ENCODE measurements around the gene DTX3.

Gene DTX3

GRCh38 chr12:57626921-57627445, 22.4 kb downstream of the DTX3 start:
- TF ChIP-seq NFRKB (IDR thresholded peaks at IDR 0.05) = no peak
- TF ChIP-seq ARNT (IDR thresholded peaks at IDR 0.05) = no peak
- no peak for TF ChIP-seq FOXA1 (IDR thresholded peaks at IDR 0.05)
- TF ChIP-seq SP1 (IDR thresholded peaks at IDR 0.05) = no peak
- no peak for TF ChIP-seq FOXM1 (IDR thresholded peaks at IDR 0.05; ENCODE audit: borderline replicate concordance)
- no peak for TF ChIP-seq PKNOX1 (IDR thresholded peaks at IDR 0.05)
- TF ChIP-seq L3MBTL2 (conservative IDR thresholded peaks at IDR 0.05) = no peak
- TF ChIP-seq ELF4 (IDR thresholded peaks at IDR 0.05) = no peak
- ChIA-PET POLR2A (interaction anchor here (1.1 kb wide), 1 partner anchor 16 kb away, joined by 4 read pairs; the partner anchor contains the start of gene ARHGEF25), CTCF (no interaction called here)
- no peak for DNase-seq (ENCODE audit: extremely low spot score)

GRCh38 chr12:57627501-57628279, 23.1 kb downstream of the DTX3 start:
- ChIA-PET POLR2A (interaction anchor here (1.1 kb wide), 1 partner anchor 16 kb away, joined by 4 read pairs; the partner anchor contains the start of gene ARHGEF25), CTCF (no interaction called here)
- DNase-seq (ENCODE audit: extremely low spot score) = no peak

GRCh38 chr12:57628280-57629191, 23.9 kb downstream of the DTX3 start:
- no peak for TF ChIP-seq ARNT (IDR thresholded peaks at IDR 0.05)
- no peak for TF ChIP-seq TARDBP (IDR thresholded peaks at IDR 0.05)
- TF ChIP-seq SP1 (IDR thresholded peaks at IDR 0.05) = no peak
- no peak for TF ChIP-seq ZNF384 (IDR thresholded peaks at IDR 0.05)
- TF ChIP-seq HDGF (IDR thresholded peaks at IDR 0.05; ENCODE audit: borderline replicate concordance) = no peak
- TF ChIP-seq NFRKB (IDR thresholded peaks at IDR 0.05) = no peak
- DNase-seq (ENCODE audit: extremely low spot score) = no peak
- ChIA-PET POLR2A (no interaction called here), CTCF (no interaction called here)

More at GRCh38 chr12:57627501-57628279, 23.1 kb downstream of the DTX3 start:
- TF ChIP-seq FOXA1 (IDR thresholded peaks at IDR 0.05) (no peak), PKNOX1 (IDR thresholded peaks at IDR 0.05) (no peak), FOXK2 (IDR thresholded peaks at IDR 0.05) (no peak), ARNT (IDR thresholded peaks at IDR 0.05) (no peak), BHLHE40 (IDR thresholded peaks at IDR 0.05; ENCODE audit: borderline replicate concordance) (no peak), SP1 (IDR thresholded peaks at IDR 0.05) (no peak), L3MBTL2 (conservative IDR thresholded peaks at IDR 0.05) (no peak), SUZ12 (IDR thresholded peaks at IDR 0.05) (no peak), NFRKB (IDR thresholded peaks at IDR 0.05) (no peak), LEF1 (IDR thresholded peaks at IDR 0.05; ENCODE audit: borderline replicate concordance) (no peak), ELF4 (IDR thresholded peaks at IDR 0.05) (no peak), ZNF384 (IDR thresholded peaks at IDR 0.05) (no peak), CTBP1 (IDR thresholded peaks at IDR 0.05; ENCODE audit: borderline replicate concordance) (no peak), HDGF (IDR thresholded peaks at IDR 0.05; ENCODE audit: borderline replicate concordance) (no peak), FOXM1 (IDR thresholded peaks at IDR 0.05; ENCODE audit: borderline replicate concordance) (no peak), TARDBP (IDR thresholded peaks at IDR 0.05) (no peak)

GRCh38 chr12:57629897-57630471, 25.4 kb downstream of the DTX3 start:
- ChIA-PET CTCF (no interaction called here), POLR2A (interaction anchor here (0.8 kb wide), 1 partner anchor 47 kb away, joined by 4 read pairs; no protein-coding TSS in a partner anchor)
- TF ChIP-seq FOXA1 (IDR thresholded peaks at IDR 0.05) (no peak), SP1 (IDR thresholded peaks at IDR 0.05) (no peak), L3MBTL2 (conservative IDR thresholded peaks at IDR 0.05) (no peak), SUZ12 (IDR thresholded peaks at IDR 0.05) (no peak), HDGF (IDR thresholded peaks at IDR 0.05; ENCODE audit: borderline replicate concordance) (no peak), TARDBP (IDR thresholded peaks at IDR 0.05) (no peak)
- DNase-seq (ENCODE audit: extremely low spot score) = no peak

GRCh38 chr12:57630891-57631433, 26.3 kb downstream of the DTX3 start:
- ChIA-PET POLR2A (interaction anchor here (0.7 kb wide), 1 partner anchor 18 kb away, joined by 3 read pairs; no protein-coding TSS in a partner anchor), CTCF (interaction anchor here (0.8 to 1.3 kb wide), 2 partner anchors 8 to 46 kb away, joined by 3 read pairs; no protein-coding TSS in a partner anchor)
- no peak for DNase-seq (ENCODE audit: extremely low spot score)
- TF ChIP-seq LEF1 (IDR thresholded peaks at IDR 0.05; ENCODE audit: borderline replicate concordance) (no peak), CTBP1 (IDR thresholded peaks at IDR 0.05; ENCODE audit: borderline replicate concordance) (no peak), ELF4 (IDR thresholded peaks at IDR 0.05) (no peak), SUZ12 (IDR thresholded peaks at IDR 0.05) (no peak), ZNF384 (IDR thresholded peaks at IDR 0.05) (no peak), HDGF (IDR thresholded peaks at IDR 0.05; ENCODE audit: borderline replicate concordance) (no peak), FOXA1 (IDR thresholded peaks at IDR 0.05) (no peak)
